Islet of Langerhans (tissue), 1 donor: ENCODE measurements around the gene NRCAM.

Experiments
- FAIRE-seq: peaks from one replicate; lab custom pipeline; 2011; peaks lifted over from hg19 to GRCh38; lab: Jason Lieb, UNC

NRCAM gene

DNA sequence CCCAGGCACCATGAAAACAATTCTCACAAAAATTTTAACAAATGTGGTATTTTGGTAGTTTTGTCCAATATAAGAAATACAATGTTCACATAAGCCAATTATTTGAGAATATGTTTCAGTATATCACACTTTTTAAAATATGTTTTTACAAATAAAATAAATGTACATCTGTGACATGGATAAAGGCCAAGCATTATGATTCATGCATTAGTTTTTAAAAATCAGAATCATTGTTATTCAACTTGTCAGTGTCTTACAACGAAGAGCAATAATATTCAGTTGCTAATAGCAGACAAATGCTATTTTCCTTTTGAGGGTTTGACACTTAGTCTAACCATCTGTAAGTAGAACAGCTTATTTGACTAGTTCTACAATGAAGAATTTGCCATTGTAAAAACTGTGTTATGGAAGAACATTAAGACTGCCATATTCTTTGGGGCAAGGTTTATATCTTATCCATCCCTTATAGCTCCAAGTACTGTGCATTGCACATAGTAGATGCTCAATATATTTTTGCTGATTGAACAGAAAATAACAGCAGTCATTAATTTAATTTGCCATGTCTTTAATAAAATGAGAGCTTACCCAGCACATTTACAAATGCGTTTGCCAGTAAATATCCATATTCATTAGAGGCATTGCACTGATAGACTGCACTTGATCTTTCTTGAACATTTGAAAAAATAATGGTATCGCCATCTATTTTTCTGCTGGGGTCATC lies 258.7 kb downstream of the NRCAM start:
- FAIRE-seq: no peak

DNA sequence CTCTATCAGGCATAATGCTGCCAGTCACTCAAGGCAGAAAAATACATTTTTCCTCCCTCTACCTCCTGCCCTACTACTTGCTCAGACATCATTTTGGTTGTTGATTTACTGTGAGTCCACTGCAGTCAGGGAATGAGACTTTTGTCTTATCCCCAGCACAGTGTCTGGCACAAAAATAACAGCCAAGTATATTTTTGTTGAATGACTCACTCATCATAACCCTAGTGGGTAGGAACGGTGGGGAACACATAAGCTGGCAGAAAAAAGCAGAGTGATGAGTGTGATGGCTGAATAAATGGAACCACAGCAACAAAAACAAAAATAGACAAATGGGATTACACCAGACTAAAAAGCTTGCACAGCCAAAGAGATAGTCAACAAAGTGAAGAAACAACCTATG lies 260.2 kb downstream of the NRCAM start:
- FAIRE-seq: no peak

DNA sequence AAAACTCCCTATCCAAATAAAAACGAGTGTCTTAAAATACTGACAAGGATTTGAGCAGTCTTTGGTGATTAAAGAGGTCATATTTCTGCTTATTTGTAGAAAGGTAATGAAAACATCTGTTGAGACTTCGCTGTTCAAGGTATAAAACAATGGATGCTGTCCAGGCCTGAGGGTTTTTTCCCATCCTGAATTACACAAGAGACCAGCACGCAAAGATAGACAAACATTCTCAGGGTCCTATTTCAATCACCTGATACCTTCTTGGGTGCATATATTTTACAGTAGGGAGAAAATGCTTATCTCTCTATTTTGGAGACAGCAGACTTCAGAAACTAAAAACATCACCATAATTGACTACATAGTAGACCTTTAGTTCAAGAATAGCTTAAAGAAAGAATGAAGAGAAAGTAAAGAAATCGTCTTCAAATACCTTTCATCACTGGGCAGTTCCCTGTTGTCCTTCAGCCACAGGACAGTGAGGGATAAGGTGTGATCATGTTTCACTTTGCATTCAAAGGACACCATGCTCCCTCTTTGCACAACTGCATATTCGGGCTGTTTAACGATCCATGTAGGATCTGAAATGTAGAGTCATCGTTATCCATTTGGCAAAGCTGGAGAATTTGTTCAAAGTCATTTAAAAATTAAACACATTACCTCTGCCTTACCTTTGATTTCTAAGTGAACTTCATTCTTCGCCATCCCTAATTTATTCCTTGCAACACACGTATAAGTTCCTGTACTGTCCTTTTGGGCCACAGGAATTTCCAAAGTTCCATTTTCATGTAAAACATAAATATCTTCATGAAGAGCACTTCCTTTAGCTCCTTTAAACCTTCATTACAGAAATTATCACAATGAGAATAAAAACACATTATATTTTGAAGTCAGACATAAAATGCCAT lies 262.4 kb downstream of the NRCAM start:
- no peak for FAIRE-seq

DNA sequence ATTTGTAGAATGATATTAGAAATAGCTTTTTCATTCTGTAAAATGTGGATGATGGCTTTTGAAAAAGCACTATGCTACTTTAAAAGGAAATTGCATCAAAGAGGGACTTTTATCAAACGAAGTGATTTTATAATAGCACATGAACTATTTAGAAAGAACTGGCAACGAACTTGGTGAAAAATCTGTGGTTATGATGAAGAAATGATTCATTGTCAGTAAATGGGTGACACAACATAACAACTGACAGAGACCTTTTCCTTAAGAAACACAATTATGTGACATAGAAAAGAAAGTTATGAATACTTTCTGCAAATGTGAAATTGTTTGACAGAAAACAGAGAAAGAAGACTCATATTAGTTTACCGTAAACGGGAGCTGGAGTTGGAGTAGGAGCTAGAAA lies 265.3 kb downstream of the NRCAM start:
- no peak for FAIRE-seq

DNA sequence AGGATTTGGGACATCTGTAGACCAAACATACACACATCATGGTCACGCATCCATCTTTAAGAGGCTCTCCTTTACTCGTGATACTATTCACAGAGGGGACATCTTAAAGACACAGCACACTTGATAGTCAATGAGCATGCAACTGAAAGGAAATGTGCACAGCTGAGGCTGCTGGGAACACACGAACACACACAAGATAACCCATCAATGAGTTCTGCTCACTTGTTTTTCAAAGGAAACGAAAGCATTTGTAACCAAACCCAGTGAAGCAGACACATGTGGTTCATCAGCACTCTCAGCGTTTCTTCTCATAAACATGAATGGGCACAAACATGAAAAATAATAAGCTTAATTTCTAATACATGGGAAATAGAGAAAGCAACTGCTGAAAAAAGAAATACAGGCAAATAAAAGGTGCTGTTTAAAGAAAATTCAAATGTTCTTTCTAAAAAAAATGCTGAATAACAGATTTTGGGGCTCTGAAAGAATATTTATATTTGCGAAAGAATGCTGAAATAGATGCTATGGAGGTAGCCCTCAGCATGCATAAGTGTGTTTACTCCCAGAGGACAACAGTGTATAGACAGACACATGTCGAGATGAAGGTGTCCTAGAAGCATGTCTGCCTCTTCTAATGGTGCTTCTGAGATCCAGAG lies 266.4 kb downstream of the NRCAM start:
- no peak for FAIRE-seq

DNA sequence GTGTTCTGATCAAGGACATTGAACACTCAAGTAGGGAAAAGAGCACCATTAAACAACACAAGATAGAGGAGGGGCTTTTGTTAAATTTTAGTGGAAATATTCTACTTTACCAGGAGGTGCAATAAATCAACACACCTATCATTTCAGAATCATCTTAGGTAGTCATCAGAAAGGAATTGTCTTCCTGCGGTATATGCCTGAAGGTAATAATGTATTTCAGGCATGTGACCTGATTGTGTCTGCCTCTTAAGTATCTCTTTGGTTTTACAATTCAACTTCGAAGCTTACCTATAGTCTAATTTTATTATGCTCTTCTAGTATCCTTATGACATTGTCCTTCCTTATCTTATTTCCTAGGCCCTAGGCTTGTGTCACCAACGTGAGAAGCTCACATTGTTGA lies 267.5 kb downstream of the NRCAM start:
- no peak for FAIRE-seq

DNA sequence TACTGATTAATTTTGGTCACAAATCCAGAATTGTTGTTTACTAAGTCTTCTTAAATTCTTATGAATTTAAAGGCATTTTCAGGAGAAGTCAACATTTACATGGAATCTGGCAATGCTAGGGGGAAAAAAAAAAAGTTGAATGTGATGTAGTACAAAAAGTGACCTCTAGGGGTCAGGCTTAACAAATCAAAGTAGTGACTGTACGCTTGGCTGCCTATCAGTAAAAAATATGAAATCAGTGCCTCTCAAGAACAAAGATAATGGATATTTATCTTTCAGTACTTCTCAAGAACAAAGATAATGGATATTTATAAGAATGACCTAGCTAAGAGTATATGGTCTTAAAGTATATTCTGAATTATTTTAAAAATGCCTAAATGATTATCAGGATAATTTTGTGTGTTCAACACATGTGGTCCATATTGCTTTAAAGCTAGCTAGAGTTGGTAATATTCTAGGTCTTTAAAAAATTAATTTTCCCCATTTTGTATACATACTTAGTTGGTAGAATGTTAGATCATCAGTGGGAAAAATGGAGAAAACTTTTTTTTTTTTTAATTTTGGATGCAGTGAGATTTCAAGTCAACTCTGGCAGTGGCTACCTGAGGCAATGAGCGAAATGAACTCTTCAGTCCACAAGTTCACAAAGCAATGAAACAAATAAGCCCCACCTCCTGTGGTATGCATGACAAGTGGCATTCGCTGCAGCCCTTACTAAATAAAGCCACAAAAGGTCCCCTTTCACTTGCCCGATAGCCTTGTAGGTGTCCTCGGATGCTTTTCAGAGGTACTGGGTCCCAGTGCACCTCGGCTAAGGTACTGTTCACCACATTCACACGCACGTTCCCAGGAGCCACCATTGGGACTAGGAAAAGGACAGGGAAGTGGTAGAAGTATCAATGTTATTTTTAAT lies 274.9 kb downstream of the NRCAM start:
- peak; percentile 100 for FAIRE-seq

GRCh38 chr7:108178398-108178797 lies 277.8 kb downstream of the NRCAM start:
- FAIRE-seq: no peak

- FAIRE-seq: no peak
Measured at GRCh38 chr7:108171164-108171563, 285.1 kb downstream of the NRCAM start.

GRCh38 chr7:108170251-108170650 lies 286.0 kb downstream of the NRCAM start:
- no peak for FAIRE-seq

GRCh38 chr7:108167460-108167859 lies 288.8 kb downstream of the NRCAM start:
- FAIRE-seq: peak; percentile 56

- FAIRE-seq: no peak
Measured at GRCh38 chr7:108166687-108167086, 289.5 kb downstream of the NRCAM start.

GRCh38 chr7:108165723-108166122 lies 290.5 kb downstream of the NRCAM start:
- no peak for FAIRE-seq

- no peak for FAIRE-seq
Measured at GRCh38 chr7:108164946-108165345, 291.3 kb downstream of the NRCAM start.

DNA sequence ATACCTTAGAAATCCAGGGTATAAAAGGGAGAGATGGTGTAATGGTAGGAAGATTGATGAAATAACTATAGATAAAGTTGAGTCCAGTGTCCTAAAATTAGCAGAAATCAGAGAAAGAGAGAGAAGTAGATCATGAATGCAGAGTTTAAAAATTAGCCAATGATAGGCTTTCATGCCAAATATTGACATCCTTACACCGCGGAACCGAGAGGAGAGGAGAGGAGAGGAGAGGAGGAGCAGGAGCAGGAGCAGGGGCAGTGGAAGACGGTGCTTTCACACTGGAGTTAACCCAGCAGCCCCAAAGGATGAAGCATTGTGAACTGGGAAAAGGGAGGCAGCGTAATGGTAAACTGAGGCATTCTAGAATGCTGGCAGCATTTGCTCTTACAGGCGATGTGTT lies 291.9 kb downstream of the NRCAM start:
- no peak for FAIRE-seq

GRCh38 chr7:108158776-108159175 lies 297.5 kb downstream of the NRCAM start:
- peak; percentile 74 for FAIRE-seq

GRCh38 chr7:108157606-108158335 lies 298.5 kb downstream of the NRCAM start:
- no peak for FAIRE-seq

- peak; percentile 17 for FAIRE-seq
Measured at GRCh38 chr7:108156897-108157605, 299.2 kb downstream of the NRCAM start.

- no peak for FAIRE-seq
Measured at GRCh38 chr7:108152198-108152597, 304.0 kb downstream of the NRCAM start.

GRCh38 chr7:108149908-108150307 lies 306.3 kb downstream of the NRCAM start:
- FAIRE-seq: no peak

DNA sequence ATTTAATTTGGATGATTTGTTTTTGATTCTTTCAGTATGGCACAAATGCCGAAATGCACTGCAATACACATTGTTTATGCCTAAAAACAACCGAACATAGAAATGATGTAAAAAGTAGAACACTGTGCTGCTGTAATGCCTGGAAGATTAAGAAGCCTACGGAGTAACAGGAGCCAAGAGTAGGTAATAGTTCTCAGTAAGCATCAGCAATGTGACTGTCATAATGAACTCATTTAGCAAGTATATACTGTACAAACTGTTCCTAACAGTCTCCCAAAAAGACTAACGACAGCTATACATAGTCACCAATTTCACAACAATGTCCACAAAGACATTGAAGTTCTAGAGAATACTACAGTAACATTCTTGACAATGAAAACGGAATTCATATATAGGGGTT lies 307.1 kb downstream of the NRCAM start:
- FAIRE-seq: no peak
